HCT116 (cell line): ENCODE data around the gene SLC4A4.

Experiments
- CBX3 ChIP-seq: IDR thresholded peaks from 2 replicates; pipeline ENCODE4 v1.6.1; 2012; ENCODE audit warnings: low read depth
- CTCF ChIP-seq, 3 experiments: fragments of 200-600 bp in 1 of 3; sonication (generic) in 1 of 3; IDR thresholded peaks in 2 of 3; conservative IDR thresholded peaks in 1 of 3; 2 replicates each; pipeline ENCODE4 v1.5.1; 2012 to 2017; ENCODE audit warnings: low read depth in 2 of 3, low read length in 2 of 3, antibody characterized with exemption in 1 of 3, borderline replicate concordance in 1 of 3, control low read depth in 1 of 3, mild to moderate bottlenecking in 1 of 3, mixed read lengths in 1 of 3, mixed run types in 1 of 3, moderate library complexity in 1 of 3; ENCODE audit not compliant: insufficient read depth in 1 of 3
- ELF1 ChIP-seq: IDR thresholded peaks from 2 replicates; pipeline ENCODE4 v1.6.1; 2012; ENCODE audit warnings: low read depth, borderline replicate concordance
- EZH2 ChIP-seq: fragments of 200-600 bp; sonication (generic); IDR thresholded peaks from 2 replicates; pipeline ENCODE4 v1.6.1; 2017; ENCODE audit warnings: antibody characterized with exemption, mixed run types
- FOSL1 ChIP-seq: IDR thresholded peaks from 2 replicates; pipeline ENCODE4 v1.6.1; 2012; ENCODE audit warnings: low read depth
- JUND ChIP-seq: IDR thresholded peaks from 2 replicates; pipeline ENCODE4 v1.6.1; 2012
- MAX ChIP-seq: IDR thresholded peaks from 2 replicates; pipeline ENCODE4 v1.6.1; 2012
- POLR2A ChIP-seq: IDR thresholded peaks from 2 replicates; pipeline ENCODE4 v1.7.0; 2011; ENCODE audit warnings: borderline replicate concordance; ENCODE audit not compliant: insufficient read depth, insufficient read length; ENCODE audit errors: extremely low read depth
- POLR2AphosphoS5 ChIP-seq: IDR thresholded peaks from 2 replicates; pipeline ENCODE4 v1.6.1; 2011; ENCODE audit warnings: mild to moderate bottlenecking, low read depth, low read length, moderate library complexity
- RAD21 ChIP-seq: IDR thresholded peaks from 2 replicates; pipeline ENCODE4 v1.6.1; 2012; ENCODE audit warnings: low read depth, mild to moderate bottlenecking
- REST ChIP-seq: IDR thresholded peaks from 2 replicates; pipeline ENCODE4 v1.6.1; 2012; ENCODE audit warnings: low read depth
- SIN3A ChIP-seq: IDR thresholded peaks from 2 replicates; pipeline ENCODE4 v1.6.1; 2012; ENCODE audit warnings: low read depth
- YY1 ChIP-seq: IDR thresholded peaks from 2 replicates; pipeline ENCODE4 v1.6.1; 2011; ENCODE audit warnings: low read length, low read depth, moderate library complexity, mild to moderate bottlenecking; ENCODE audit not compliant: insufficient replicate concordance; ENCODE audit errors: extremely low read depth
- ZBTB33 ChIP-seq: IDR thresholded peaks from 2 replicates; pipeline ENCODE4 v1.6.1; 2011; ENCODE audit warnings: mild to moderate bottlenecking, low read length, moderate library complexity; ENCODE audit not compliant: insufficient replicate concordance; ENCODE audit errors: extremely low read depth

GRCh38 chr4:71469541-71469940 is 130.7 kb downstream of the SLC4A4 start:
- no peak for TF ChIP-seq CTCF (IDR thresholded peaks at IDR 0.05 in 2 of 3, conservative IDR thresholded peaks at IDR 0.05 in 1 of 3; ENCODE audit: borderline replicate concordance in 1 of 3, insufficient read depth in 1 of 3, low read depth in 2 of 3, low read length in 2 of 3)
- TF ChIP-seq POLR2AphosphoS5, result no peak
- TF ChIP-seq CBX3, result no peak
- no peak for TF ChIP-seq RAD21
- no peak for TF ChIP-seq YY1
- TF ChIP-seq REST, result no peak
- TF ChIP-seq FOSL1, result no peak
- no peak for TF ChIP-seq POLR2A
- no peak for TF ChIP-seq SIN3A
- TF ChIP-seq MAX, result no peak
- TF ChIP-seq JUND, result no peak
- TF ChIP-seq ZBTB33, result no peak
- TF ChIP-seq ELF1, result no peak
- no peak for TF ChIP-seq EZH2
